Esophagus (tissue), 2 donors: ENCODE data around the gene LAMA3. TPM values are rescaled to one million over a fixed set of nuclear protein-coding genes. Genes with fewer than 3 reads are reported as not detected.
"Not testable (repeated sequence)": the region's sequence is repeated elsewhere in the genome, so short reads cannot be mapped to it uniquely, and the experiment has no call there.

Experiments used
- H3K27ac ChIP-seq, 2 donors: one replicate each; pipeline ENCODE4 v1.5.1; 2013; ENCODE audit warnings: low read depth in 2 of 2, mild to moderate bottlenecking in 2 of 2, inconsistent platforms in 1 of 2, low read length in 1 of 2, moderate library complexity in 1 of 2
- H3K27me3 ChIP-seq, 2 donors: one replicate each; pipeline ENCODE4 v1.6.1; 2013; ENCODE audit warnings: low read length in 2 of 2, control low read depth in 1 of 2, mild to moderate bottlenecking in 1 of 2; ENCODE audit not compliant: insufficient read depth in 2 of 2, control insufficient read depth in 1 of 2
- H3K36me3 ChIP-seq, 2 donors: one replicate each; pipeline ENCODE4 v1.6.1; 2013; ENCODE audit warnings: low read length in 1 of 2; ENCODE audit not compliant: control insufficient read depth in 2 of 2, insufficient read depth in 2 of 2
- H3K4me1 ChIP-seq, 2 donors: one replicate each; pipeline ENCODE4 v1.6.1; 2013; ENCODE audit warnings: low read length in 1 of 2; ENCODE audit not compliant: control insufficient read depth in 2 of 2, insufficient read depth in 2 of 2
- H3K4me3 ChIP-seq, 2 donors: one replicate each; pipeline ENCODE4 v1.5.1; 2013; ENCODE audit warnings: low read length in 2 of 2, mild to moderate bottlenecking in 2 of 2, low read depth in 1 of 2, moderate library complexity in 1 of 2
- H3K9me3 ChIP-seq, 2 donors: one replicate each; pipeline ENCODE4 v1.6.1; 2013; ENCODE audit warnings: mild to moderate bottlenecking in 2 of 2, low read depth in 1 of 2, low read length in 1 of 2, moderate library complexity in 1 of 2; ENCODE audit not compliant: control insufficient read depth in 2 of 2, insufficient read depth in 1 of 2
- WGBS, 2 donors: extraction: QIAGEN DNeasy Blood & Tissue Kit; methylation state at CpG; one replicate each; pipeline ENCODE4 v1.1.7; 2013; 5-methylcytosine and 5-hydroxymethylcytosine counted together
- polyA plus RNA-seq, 2 donors: library from polyadenylated mRNA; stranded (reverse); fragments of 200-250 nt; gene quantifications; one replicate each; pipeline ENCODE4 v1.2.3, GENCODE V29; 2013
- donor health status: healthy with polysubstance abuse.
- donor health status: Bipolar disorder and iron deficiency.

LAMA3 gene
- polyA plus RNA-seq, 2 donors, result 8.0 to 11.5 TPM

- Histone ChIP-seq H3K4me1 (peaks cover 0 to 3% of the 10 kb centered on the region in 2 donors), H3K27ac (no peak overlapping the region), H3K36me3 (peaks cover 0 to 4% of the 10 kb centered on the region in 2 donors), H3K9me3 (no peaks in the 10 kb centered on the region), H3K4me3 (no peak overlapping the region), H3K27me3 (no peaks in the 10 kb centered on the region)
- 54 to 55% methylated on average over 6 of the region's 6 CpGs for WGBS, 2 donors
Measured at GRCh38 chr18:23735021-23735464, 45.8 kb downstream of the LAMA3 start.

GRCh38 chr18:23737578-23737977 lies 48.3 kb downstream of the LAMA3 start:
- Histone ChIP-seq H3K9me3 (no peaks in the 10 kb centered on the region), H3K4me1 (peaks cover 0 to 3% of the 10 kb centered on the region in 2 donors), H3K4me3 (no peak overlapping the region), H3K27ac (no peak overlapping the region), H3K36me3 (peaks cover 0 to 4% of the 10 kb centered on the region in 2 donors), H3K27me3 (no peaks in the 10 kb centered on the region)
- WGBS, 2 donors, result 66 to 74% methylated on average over 9 of the region's 9 CpGs

- Histone ChIP-seq H3K27ac (no peak overlapping the region), H3K9me3 (no peaks in the 10 kb centered on the region), H3K27me3 (no peaks in the 10 kb centered on the region), H3K36me3 (peaks cover 0 to 4% of the 10 kb centered on the region in 2 donors), H3K4me3 (no peak overlapping the region), H3K4me1 (peaks cover 0 to 3% of the 10 kb centered on the region in 2 donors)
- WGBS, 2 donors, result 74 to 86% methylated on average over 5 of the region's 5 CpGs
Measured at GRCh38 chr18:23738151-23738550, 48.9 kb downstream of the LAMA3 start.

- no peaks in the 10 kb centered on the region for H3K9me3 ChIP-seq
- H3K27ac ChIP-seq, result no peak overlapping the region
- H3K27me3 ChIP-seq, result no peaks in the 10 kb centered on the region
- H3K36me3 ChIP-seq, result peaks cover 0 to 4% of the 10 kb centered on the region in 2 donors
- peaks cover 0 to 3% of the 10 kb centered on the region in 2 donors for H3K4me1 ChIP-seq
- WGBS, 2 donors, result 90 to 92% methylated on average over 5 of the region's 5 CpGs
- H3K4me3 ChIP-seq, result no peak overlapping the region
Measured at GRCh38 chr18:23738575-23738974, 49.3 kb downstream of the LAMA3 start.

GRCh38 chr18:23740105-23740830 lies 51.0 kb downstream of the LAMA3 start:
- Histone ChIP-seq H3K4me1 (peaks cover 0 to 3% of the 10 kb centered on the region in 2 donors), H3K9me3 (no peaks in the 10 kb centered on the region), H3K36me3 (no peaks in the 10 kb centered on the region), H3K27ac (no peak overlapping the region), H3K27me3 (no peaks in the 10 kb centered on the region), H3K4me3 (no peak overlapping the region)
- 42 to 50% methylated on average over 4 of the region's 4 CpGs for WGBS, 2 donors

- not testable (repeated sequence) for H3K4me1 ChIP-seq, H3K27ac ChIP-seq, H3K9me3 ChIP-seq, H3K27me3 ChIP-seq, H3K4me3 ChIP-seq, H3K36me3 ChIP-seq
- WGBS, 2 donors, result 71% methylated on average over 6 of the region's 6 CpGs
Measured at GRCh38 chr18:23741967-23742366, 52.7 kb downstream of the LAMA3 start.

- no peak overlapping the region for H3K4me3 ChIP-seq
- H3K4me1 ChIP-seq, result peaks cover 0 to 3% of the 10 kb centered on the region in 2 donors
- no peaks in the 10 kb centered on the region for H3K36me3 ChIP-seq
- no peak overlapping the region for H3K27ac ChIP-seq
- no peaks in the 10 kb centered on the region for H3K27me3 ChIP-seq
- no peaks in the 10 kb centered on the region for H3K9me3 ChIP-seq
- 58 to 68% methylated on average over 4 of the region's 4 CpGs for WGBS, 2 donors
Measured at GRCh38 chr18:23743733-23744333, 54.6 kb downstream of the LAMA3 start.

- Histone ChIP-seq H3K27ac (no peak overlapping the region), H3K36me3 (no peaks in the 10 kb centered on the region), H3K4me3 (no peak overlapping the region), H3K4me1 (no peaks in the 10 kb centered on the region), H3K9me3 (no peaks in the 10 kb centered on the region), H3K27me3 (no peaks in the 10 kb centered on the region)
- 89% methylated on average over 2 of the region's 2 CpGs for WGBS, 2 donors
Measured at GRCh38 chr18:23745366-23745765, 56.1 kb downstream of the LAMA3 start.

GRCh38 chr18:23746851-23747250 lies 57.6 kb downstream of the LAMA3 start:
- Histone ChIP-seq H3K36me3 (no peaks in the 10 kb centered on the region), H3K27ac (no peak overlapping the region), H3K9me3 (no peaks in the 10 kb centered on the region), H3K27me3 (no peaks in the 10 kb centered on the region), H3K4me1 (no peaks in the 10 kb centered on the region), H3K4me3 (no peak overlapping the region)
- 79 to 82% methylated on average over 4 of the region's 4 CpGs for WGBS, 2 donors

- Histone ChIP-seq H3K4me3 (no peak overlapping the region), H3K27ac (no peak overlapping the region), H3K36me3 (peaks cover 0 to 2% of the 10 kb centered on the region in 2 donors), H3K9me3 (no peaks in the 10 kb centered on the region), H3K4me1 (no peaks in the 10 kb centered on the region), H3K27me3 (no peaks in the 10 kb centered on the region)
- WGBS, 2 donors, result 78 to 80% methylated on average over 2 of the region's 2 CpGs
Measured at GRCh38 chr18:23752363-23752762, 63.1 kb downstream of the LAMA3 start.
